Upper lobe of left lung (tissue), 6 donors: ENCODE measurements around the gene ASB14. TPM values are rescaled to one million over a fixed set of nuclear protein-coding genes. Genes with fewer than 3 reads are reported as not detected.
"Not testable (repeated sequence)": the region's sequence is repeated elsewhere in the genome, so short reads cannot be mapped to it uniquely, and the experiment has no call there.

ENCODE experiments used
- ATAC-seq, 2 donors: fragments of 200-7000 bp; cut with Tn5 transposase; one replicate each; pipeline ENCODE4 v1.9.1; 2022; ENCODE audit warnings: mild to moderate bottlenecking in 2 of 2, moderate library complexity in 2 of 2; ENCODE audit not compliant: low FRiP score in 2 of 2
- DNase-seq, 2 donors: peaks; one replicate each; pipeline ENCODE4 v3.0.0-alpha.2; 2019 to 2020
- H3K27ac ChIP-seq, 4 donors: fragments of 200-600 bp; sonication (generic); one replicate each; pipeline ENCODE4 v1.5.1; 2016 to 2019
- H3K27me3 ChIP-seq, 4 donors: fragments of 200-600 bp; sonication (generic); one replicate each; pipeline ENCODE4 v1.5.1; 2017 to 2019
- H3K36me3 ChIP-seq, 4 donors: fragments of 200-600 bp; sonication (generic); one replicate each; pipeline ENCODE4 v1.5.1; 2016 to 2019
- H3K4me1 ChIP-seq, 4 donors: fragments of 200-600 bp; sonication (generic); one replicate each; pipeline ENCODE4 v1.5.1; 2018 to 2019
- H3K4me3 ChIP-seq, 4 donors: fragments of 200-600 bp; sonication (generic); one replicate each; pipeline ENCODE4 v1.5.1; 2017 to 2019; ENCODE audit warnings: mild to moderate bottlenecking in 2 of 4, moderate library complexity in 1 of 4
- H3K9me3 ChIP-seq, 4 donors: fragments of 200-600 bp; sonication (generic); one replicate each; pipeline ENCODE4 v1.5.1; 2018 to 2019
- CTCF ChIP-seq, 6 experiments: fragments of 450-650 bp in 4 of 6; fragments of 200-600 bp in 2 of 6; sonication (generic) in 2 of 6; IDR thresholded peaks; one replicate each; pipeline ENCODE4 v1.5.1; 2016 to 2019; ENCODE audit warnings: antibody characterized with exemption in 6 of 6
- EP300 ChIP-seq, 4 donors: sonication (generic); formaldehyde crosslinking; IDR thresholded peaks; one replicate each; pipeline ENCODE4 v1.5.1; 2017; ENCODE audit warnings: antibody characterized with exemption in 4 of 4, control low read depth in 2 of 4
- POLR2A ChIP-seq, 4 donors: fragments of 450-650 bp; IDR thresholded peaks; one replicate each; pipeline ENCODE4 v1.5.1; 2016 to 2017; ENCODE audit warnings: antibody characterized with exemption in 4 of 4, mild to moderate bottlenecking in 2 of 4
- POLR2AphosphoS5 ChIP-seq, 2 donors: sonication (generic); formaldehyde crosslinking; IDR thresholded peaks; one replicate each; pipeline ENCODE4 v1.5.1; 2017; ENCODE audit warnings: antibody characterized with exemption in 2 of 2
- WGBS, 2 donors: methylation state at CpG; one replicate each; pipeline ENCODE4 v1.1.5; 2017 to 2018; 5-methylcytosine and 5-hydroxymethylcytosine counted together
- total RNA-seq, 6 donors: library from RNA; depleted of rRNA in 4 of 6; stranded (reverse); fragments of >200 nt in 4 of 6; gene quantifications; one replicate each; pipeline versions ENCODE4 v1.1.0 to v1.2.1, GENCODE V29; 2016 to 2021
- donor health status: DM: no; HTN: no; CAD: no; lungs with moderate emphysema.
- donor health status: DM: no; HTN: yes; CAD: no; lungs with severe emphysema.

Gene ASB14
- 1 to 10 TPM in 2 of 6 donors, under 1 TPM in 1, not detected in 3; 0.64 to 2.1 (median 1.2) TPM for total RNA-seq

GRCh38 chr3:57292159-57292896, at the start of gene ASB14:
TSS of gene ASB14 (minus strand) at chr3:57292685. CDS start at chr3:57292033, 652 bp downstream.
- H3K4me3 ChIP-seq: no peak within 1 kb of the TSS
- H3K4me1 ChIP-seq: no peaks in the 10 kb centered on the region
- H3K9me3 ChIP-seq: no peaks in the 10 kb centered on the region
- H3K36me3 ChIP-seq: no peaks in the 10 kb centered on the region
- no peaks in the 10 kb centered on the region for H3K27me3 ChIP-seq
- DNase-seq (no peak), ATAC-seq (no peak)
- 85 to 96% methylated on average over 1 of the region's 1 CpG for WGBS, 2 donors
- no peak within 1 kb of the TSS for H3K27ac ChIP-seq
- TF ChIP-seq POLR2AphosphoS5 (IDR thresholded peaks at IDR 0.05) (no peak), EP300 (IDR thresholded peaks at IDR 0.05) (no peak), CTCF (IDR thresholded peaks at IDR 0.05) (no peak), POLR2A (IDR thresholded peaks at IDR 0.05) (no peak)

GRCh38 chr3:57339071-57339642, 46.7 kb upstream of the ASB14 start:
- 54 to 58% methylated on average over 7 of the region's 7 CpGs for WGBS, 2 donors
- not testable (repeated sequence) for H3K9me3 ChIP-seq, H3K27ac ChIP-seq, H3K27me3 ChIP-seq, H3K4me3 ChIP-seq, H3K36me3 ChIP-seq, H3K4me1 ChIP-seq, ATAC-seq, DNase-seq

- H3K36me3 ChIP-seq, H3K4me1 ChIP-seq, H3K9me3 ChIP-seq, H3K4me3 ChIP-seq, H3K27me3 ChIP-seq, H3K27ac ChIP-seq, ATAC-seq: not testable (repeated sequence)
- DNase-seq: peak in 1 of 2 donors; percentile 68
- 85 to 96% methylated on average over 7 to 38 of the region's 40 CpGs for WGBS, 2 donors
Observed at GRCh38 chr3:57338272-57339070, 46.0 kb upstream of the ASB14 start.

GRCh38 chr3:57335283-57335938, 42.9 kb upstream of the ASB14 start:
- no peaks in the 10 kb centered on the region for H3K4me1 ChIP-seq
- 85 to 87% methylated on average over 5 of the region's 5 CpGs for WGBS, 2 donors

GRCh38 chr3:57331078-57331610, 38.7 kb upstream of the ASB14 start:
- Histone ChIP-seq H3K4me3 (no peak overlapping the region), H3K9me3 (no peaks in the 10 kb centered on the region), H3K27me3 (no peaks in the 10 kb centered on the region), H3K4me1 (no peaks in the 10 kb centered on the region), H3K36me3 (no peaks in the 10 kb centered on the region), H3K27ac (no peak overlapping the region)
- ATAC-seq (no peak), DNase-seq (no peak)
- no peak for TF ChIP-seq EP300 (IDR thresholded peaks at IDR 0.05)
- no peak for TF ChIP-seq POLR2AphosphoS5 (IDR thresholded peaks at IDR 0.05)
- TF ChIP-seq POLR2A (IDR thresholded peaks at IDR 0.05): no peak
- no peak for TF ChIP-seq CTCF (IDR thresholded peaks at IDR 0.05)
- 87% methylated on average over 3 of the region's 3 CpGs for WGBS, 2 donors

More at GRCh38 chr3:57335283-57335938, 42.9 kb upstream of the ASB14 start:
- ATAC-seq: no peak
- no peak for DNase-seq
- no peak for TF ChIP-seq CTCF (IDR thresholded peaks at IDR 0.05)
- no peak for TF ChIP-seq POLR2A (IDR thresholded peaks at IDR 0.05)
- no peak for TF ChIP-seq POLR2AphosphoS5 (IDR thresholded peaks at IDR 0.05)
- no peak for TF ChIP-seq EP300 (IDR thresholded peaks at IDR 0.05)
- H3K9me3 ChIP-seq: no peaks in the 10 kb centered on the region
- H3K4me3 ChIP-seq: no peak overlapping the region
- no peaks in the 10 kb centered on the region for H3K27me3 ChIP-seq
- H3K27ac ChIP-seq: no peak overlapping the region
- H3K36me3 ChIP-seq: no peaks in the 10 kb centered on the region

GRCh38 chr3:57326498-57326897, 34.0 kb upstream of the ASB14 start:
- not testable (repeated sequence) for H3K9me3 ChIP-seq, ATAC-seq
- 84 to 92% methylated on average over 1 of the region's 1 CpG for WGBS, 2 donors

More at GRCh38 chr3:57326498-57326897, 34.0 kb upstream of the ASB14 start:
- not testable (repeated sequence) for H3K27ac ChIP-seq, H3K27me3 ChIP-seq, DNase-seq, H3K4me3 ChIP-seq, H3K4me1 ChIP-seq, H3K36me3 ChIP-seq
